CD4-positive, alpha-beta T cell treated with Interleukin-4 for 4 hours (primary cell): ENCODE measurements around the gene C2CD3.
"Not testable (repeated sequence)": the region's sequence is repeated elsewhere in the genome, so short reads cannot be mapped to it uniquely, and the experiment has no call there.

Source experiments
- DNase-seq: peaks from one replicate; pipeline ENCODE4 v3.0.0-alpha.2; 2020

The C2CD3 gene

DNA sequence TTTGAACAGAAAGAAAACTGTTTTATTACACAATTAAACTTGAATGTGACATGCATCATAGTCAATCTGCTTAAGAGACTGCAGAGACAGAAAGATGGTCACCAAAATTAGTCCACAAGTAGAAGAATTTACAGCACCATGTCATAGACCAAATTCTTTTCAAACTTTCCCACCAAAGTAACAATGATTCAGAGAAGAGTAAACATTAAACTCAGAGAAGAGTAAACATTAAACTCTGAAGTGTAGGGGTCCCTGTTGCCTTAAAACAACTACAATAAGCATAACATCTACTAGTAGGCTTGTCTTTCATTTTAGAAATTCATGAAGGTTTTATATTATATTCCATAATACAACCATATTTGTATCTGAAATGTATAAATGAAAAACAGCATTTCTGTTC, 104.1 kb downstream of the C2CD3 start:
- DNase-seq, result not testable (repeated sequence)

- not testable (repeated sequence) for DNase-seq
Measured at GRCh38 chr11:74065534-74065933, 105.3 kb downstream of the C2CD3 start.

GRCh38 chr11:74063628-74064027, 107.2 kb downstream of the C2CD3 start:
- not testable (repeated sequence) for DNase-seq

GRCh38 chr11:74061599-74061998, 109.2 kb downstream of the C2CD3 start:
- DNase-seq, result not testable (repeated sequence)

DNA sequence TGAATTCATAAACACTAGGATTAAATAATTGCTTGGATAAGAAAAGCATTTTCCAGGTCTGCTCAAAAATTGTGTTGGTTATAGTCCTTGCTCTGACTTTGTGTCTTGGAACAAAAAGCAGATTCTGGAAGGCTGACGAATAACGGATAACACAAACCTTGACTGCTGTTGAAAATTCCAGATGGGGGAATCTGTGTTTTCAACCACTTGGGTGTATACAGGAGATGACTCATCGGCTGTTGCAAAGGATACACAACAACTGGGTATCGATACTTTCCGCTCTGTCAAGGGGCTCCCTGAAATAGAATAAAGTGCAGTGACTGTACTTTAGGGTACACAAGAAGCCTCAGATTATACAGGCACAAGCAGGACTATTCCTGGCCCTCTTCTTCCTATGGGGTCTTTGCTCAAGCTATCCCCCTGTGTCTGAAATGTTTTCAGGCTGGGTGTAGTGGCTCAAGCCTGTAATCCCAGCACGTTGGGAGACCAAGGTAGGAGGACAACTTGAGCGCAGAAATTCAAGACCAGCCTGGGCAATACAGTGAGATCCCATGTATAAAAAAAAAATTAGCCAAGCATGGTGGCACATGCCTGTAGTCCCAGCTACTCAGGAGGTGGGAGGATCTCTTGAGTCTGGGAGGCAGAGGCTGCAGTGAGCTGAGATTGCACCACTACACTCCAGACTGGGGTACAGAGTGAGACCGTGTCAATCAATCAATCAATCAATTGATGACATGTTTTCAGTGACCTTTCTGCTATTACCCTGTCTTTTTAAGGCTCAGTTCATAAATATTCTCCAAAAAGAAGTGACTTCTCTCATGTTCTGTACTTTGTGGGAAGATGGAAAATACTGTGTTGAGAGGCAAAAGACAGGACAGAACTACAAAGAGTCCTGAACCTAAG, 113.3 kb downstream of the C2CD3 start:
- DNase-seq, result no peak

- no peak for DNase-seq
Measured at GRCh38 chr11:74055938-74056337, 114.9 kb downstream of the C2CD3 start.

- DNase-seq, result no peak
Measured at GRCh38 chr11:74050465-74050864, 120.3 kb downstream of the C2CD3 start.

DNA sequence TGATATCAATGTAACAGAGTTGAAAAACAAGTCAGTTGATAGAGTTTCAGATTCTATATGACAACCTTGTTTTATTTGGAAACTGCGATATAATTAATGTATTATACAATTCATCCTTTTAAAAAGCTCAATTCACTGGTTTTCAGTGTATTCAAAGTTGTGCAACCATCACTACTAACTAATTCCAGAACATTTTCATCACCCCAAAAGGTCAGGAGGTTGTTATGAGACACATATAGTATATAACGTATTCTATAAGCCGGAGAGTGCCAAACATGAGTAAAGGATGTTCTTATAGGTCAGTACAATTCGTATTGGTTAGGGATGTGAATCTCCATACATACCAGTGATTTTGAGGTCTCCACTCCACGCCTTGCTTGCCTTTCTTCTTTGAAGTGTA, 121.8 kb downstream of the C2CD3 start:
- DNase-seq, result no peak

GRCh38 chr11:74044538-74044937, 126.3 kb downstream of the C2CD3 start:
- no peak for DNase-seq

GRCh38 chr11:74043450-74043849, 127.4 kb downstream of the C2CD3 start:
- DNase-seq, result no peak

- DNase-seq, result no peak
Measured at GRCh38 chr11:74037309-74037708, 133.5 kb downstream of the C2CD3 start.

- DNase-seq, result no peak
Measured at GRCh38 chr11:74035264-74035663, 135.5 kb downstream of the C2CD3 start.

DNA sequence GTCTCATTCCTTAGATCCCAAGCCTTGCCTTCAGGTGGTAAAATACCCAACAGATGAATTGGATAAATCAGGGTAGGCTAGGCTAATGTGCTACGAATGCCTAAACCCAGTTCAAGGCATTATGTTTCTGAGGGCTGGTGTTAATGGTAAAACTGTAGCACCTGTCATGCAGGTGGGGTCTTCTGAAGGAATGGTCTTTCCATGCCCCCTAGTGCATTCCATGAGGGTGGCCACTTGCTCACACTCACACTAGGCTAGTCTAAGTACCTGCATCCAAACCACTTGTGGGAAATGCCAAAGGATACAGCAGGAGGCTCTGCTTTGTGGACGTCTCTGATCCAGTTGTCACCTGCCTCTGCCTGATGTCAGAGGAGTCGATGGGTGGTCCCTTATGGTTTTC, 137.8 kb downstream of the C2CD3 start:
- peak; percentile 36 for DNase-seq

DNA sequence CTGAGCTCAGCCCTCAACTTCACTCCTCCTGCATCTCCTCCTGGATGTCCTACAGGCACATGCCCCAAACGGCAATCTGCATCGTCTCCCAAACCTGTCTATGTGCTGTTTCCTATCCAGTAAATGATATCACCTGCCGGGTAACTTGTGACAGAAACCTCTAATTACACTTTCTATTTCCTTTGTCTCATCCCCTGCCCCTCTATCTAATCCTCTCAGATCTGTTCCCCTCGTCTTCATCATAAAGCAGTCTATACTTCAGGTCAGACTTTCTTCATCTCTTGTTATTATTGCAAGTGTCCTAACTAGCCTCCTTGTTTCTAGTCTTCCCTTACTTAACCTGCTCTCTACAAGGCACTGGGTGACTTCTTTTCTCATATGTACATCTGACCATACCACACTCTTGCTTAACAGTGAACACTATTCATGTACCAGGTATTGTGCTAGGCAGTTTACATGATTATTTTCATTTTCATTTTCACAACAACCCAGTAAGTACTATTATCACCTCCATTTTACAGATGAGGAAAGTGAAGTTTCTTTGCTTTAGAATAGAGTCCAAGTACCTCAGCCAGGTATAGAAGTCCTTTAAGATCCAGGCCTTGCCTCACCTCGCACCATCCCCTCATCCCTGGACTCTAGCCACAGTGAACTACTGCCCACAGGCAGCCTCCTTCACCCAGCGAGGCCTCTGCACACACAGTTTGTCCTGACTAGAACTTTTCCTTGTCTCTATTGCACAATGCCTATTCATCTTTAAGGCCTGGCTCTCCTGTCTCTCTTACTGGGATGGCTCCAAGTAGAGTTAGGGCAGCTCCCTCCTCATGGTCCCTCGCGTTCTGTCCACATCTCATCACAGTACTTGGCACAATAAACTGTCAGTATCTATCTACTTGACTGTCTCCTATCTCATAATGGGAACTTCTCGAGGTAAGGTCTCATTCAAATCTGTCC, 139.8 kb downstream of the C2CD3 start:
- peak; percentile 38 for DNase-seq

- no peak for DNase-seq
Measured at GRCh38 chr11:74025467-74026166, 145.2 kb downstream of the C2CD3 start.

- DNase-seq, result peak; percentile 40
Measured at GRCh38 chr11:74024261-74025029, 146.4 kb downstream of the C2CD3 start.

DNA sequence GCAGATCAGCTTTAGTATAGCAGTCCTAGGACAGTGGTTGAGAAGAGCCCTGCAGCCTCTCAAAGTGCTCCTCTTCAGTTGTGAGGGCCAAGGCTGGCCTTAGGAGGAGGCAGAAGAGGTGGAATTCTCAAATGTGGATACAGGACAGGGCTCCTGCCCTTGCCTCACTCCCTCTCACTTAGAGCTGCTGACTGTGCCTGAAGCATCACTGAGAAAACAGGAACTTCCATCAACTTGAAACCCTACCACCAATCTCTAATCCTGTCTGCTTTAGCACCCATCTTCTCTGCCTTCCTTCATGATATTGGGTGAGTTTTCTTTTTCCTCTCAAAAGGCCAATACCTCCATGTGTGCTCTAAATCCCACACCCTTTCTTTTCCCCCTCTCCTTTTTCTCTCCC, 147.5 kb downstream of the C2CD3 start:
- DNase-seq, result no peak

GRCh38 chr11:74022546-74022945, 148.3 kb downstream of the C2CD3 start:
- no peak for DNase-seq

- DNase-seq, result no peak
Measured at GRCh38 chr11:74021998-74022397, 148.8 kb downstream of the C2CD3 start.

DNA sequence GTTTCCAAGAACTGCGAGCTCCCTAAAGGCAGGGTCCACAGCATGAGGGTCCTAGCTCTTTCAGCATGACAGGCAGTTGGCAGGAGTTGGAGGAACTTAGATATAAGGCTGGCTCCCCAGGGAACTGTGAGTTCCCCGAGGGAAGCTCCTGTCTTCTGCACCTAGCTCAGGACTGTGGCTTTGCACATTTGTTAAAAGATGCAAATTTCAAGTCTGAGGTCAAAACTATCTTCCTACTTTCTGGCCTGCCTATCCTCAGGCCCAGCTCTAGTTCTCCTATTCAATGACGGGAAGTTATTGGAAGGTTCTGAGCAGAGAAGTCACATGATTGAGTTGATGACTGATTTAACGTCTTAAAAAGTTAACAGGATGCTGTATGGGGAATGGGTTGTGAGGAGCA, 150.3 kb downstream of the C2CD3 start:
- no peak for DNase-seq

DNA sequence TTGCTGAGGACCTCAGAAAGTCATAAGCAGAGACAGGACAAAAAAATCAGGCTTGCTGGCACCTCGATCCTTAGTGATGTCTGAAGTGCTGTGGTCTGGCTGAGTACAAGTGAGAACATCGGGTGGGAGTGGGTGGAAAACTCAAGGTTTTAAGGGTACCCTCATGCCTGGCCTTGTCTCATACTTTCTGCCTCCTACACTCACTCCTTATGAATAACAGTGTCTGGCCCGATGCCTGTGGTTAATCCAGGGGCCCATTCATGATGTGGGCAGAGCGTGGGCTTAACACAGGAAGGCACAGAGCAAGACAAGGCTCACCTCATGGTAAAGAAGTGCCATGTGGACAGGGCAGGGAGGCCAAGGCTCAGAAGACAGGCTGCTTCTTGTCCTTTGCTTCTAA, 150.9 kb downstream of the C2CD3 start:
- peak; percentile 33 for DNase-seq

GRCh38 chr11:74019104-74019738, 151.6 kb downstream of the C2CD3 start:
- DNase-seq, result no peak
